Mucosa of rectum (tissue), 2 donors: ENCODE measurements around the gene CSF3R.
"Not testable (repeated sequence)": the region's sequence is repeated elsewhere in the genome, so short reads cannot be mapped to it uniquely, and the experiment has no call there.

ENCODE experiments used
- H3K27ac ChIP-seq, 2 donors: one replicate each; pipeline ENCODE4 v1.7.0; 2013; ENCODE audit warnings: inconsistent platforms in 2 of 2, low read depth in 2 of 2, low read length in 2 of 2
- H3K27me3 ChIP-seq, 2 donors: one replicate each; pipeline ENCODE4 v1.7.0; 2013; ENCODE audit warnings: low read length in 2 of 2; ENCODE audit not compliant: control insufficient read depth in 2 of 2, insufficient read depth in 2 of 2
- H3K36me3 ChIP-seq, 2 donors: one replicate each; pipeline ENCODE4 v1.7.0; 2013; ENCODE audit warnings: low read length in 2 of 2; ENCODE audit not compliant: control insufficient read depth in 2 of 2, insufficient read depth in 2 of 2
- H3K4me1 ChIP-seq, 2 donors: one replicate each; pipeline ENCODE4 v1.7.0; 2013; ENCODE audit warnings: low read length in 2 of 2, mild to moderate bottlenecking in 1 of 2; ENCODE audit not compliant: control insufficient read depth in 2 of 2, insufficient read depth in 2 of 2
- H3K4me3 ChIP-seq, 2 donors: one replicate each; pipeline ENCODE4 v1.7.0; 2013; ENCODE audit warnings: low read length in 2 of 2
- H3K9ac ChIP-seq, 2 donors: one replicate each; pipeline ENCODE4 v1.7.0; 2013; ENCODE audit warnings: low read length in 2 of 2, low read depth in 1 of 2, mild to moderate bottlenecking in 1 of 2
- H3K9me3 ChIP-seq, 2 donors: one replicate each; pipeline ENCODE4 v1.7.0; 2013; ENCODE audit warnings: low read length in 2 of 2; ENCODE audit not compliant: control insufficient read depth in 2 of 2
- donor health status: healthy.
- donor health status: Normal muscosa, but diverticular disease.

Gene CSF3R

GRCh38 chr1:36512842-36513241 lies 30.1 kb upstream of the CSF3R start:
- Histone ChIP-seq H3K4me1 (no peaks in the 10 kb centered on the region), H3K36me3 (no peaks in the 10 kb centered on the region), H3K27me3 (no peaks in the 10 kb centered on the region), H3K27ac (no peak overlapping the region), H3K4me3 (no peak overlapping the region), H3K9ac (no peak overlapping the region), H3K9me3 (no peaks in the 10 kb centered on the region)

- Histone ChIP-seq H3K4me3 (no peak overlapping the region), H3K36me3 (no peaks in the 10 kb centered on the region), H3K27ac (no peak overlapping the region), H3K9ac (no peak overlapping the region), H3K27me3 (peaks cover 0 to 5% of the 10 kb centered on the region in 2 donors), H3K9me3 (no peaks in the 10 kb centered on the region), H3K4me1 (no peaks in the 10 kb centered on the region)
These were observed 29.4 kb upstream of the CSF3R start for GRCh38 chr1:36511804-36512798.

GRCh38 chr1:36511220-36511619 lies 28.5 kb upstream of the CSF3R start:
- not testable (repeated sequence) for H3K9me3 ChIP-seq, H3K36me3 ChIP-seq, H3K27me3 ChIP-seq, H3K9ac ChIP-seq, H3K4me3 ChIP-seq, H3K27ac ChIP-seq, H3K4me1 ChIP-seq

GRCh38 chr1:36510418-36510817 lies 27.7 kb upstream of the CSF3R start:
- Histone ChIP-seq H3K9ac (no peak overlapping the region), H3K4me3 (no peak overlapping the region), H3K4me1 (no peaks in the 10 kb centered on the region), H3K27me3 (peaks cover 0 to 5% of the 10 kb centered on the region in 2 donors), H3K36me3 (no peaks in the 10 kb centered on the region), H3K9me3 (no peaks in the 10 kb centered on the region), H3K27ac (no peak overlapping the region)

GRCh38 chr1:36508257-36508656 lies 25.5 kb upstream of the CSF3R start:
- H3K9ac ChIP-seq: no peak overlapping the region
- H3K27ac ChIP-seq: no peak overlapping the region
- H3K9me3 ChIP-seq: no peaks in the 10 kb centered on the region
- H3K36me3 ChIP-seq: no peaks in the 10 kb centered on the region
- H3K4me3 ChIP-seq: no peak overlapping the region
- no peaks in the 10 kb centered on the region for H3K4me1 ChIP-seq
- H3K27me3 ChIP-seq: peaks cover 0 to 8% of the 10 kb centered on the region in 2 donors

GRCh38 chr1:36506276-36506920 lies 23.7 kb upstream of the CSF3R start:
- Histone ChIP-seq H3K36me3 (no peaks in the 10 kb centered on the region), H3K9ac (no peak overlapping the region), H3K4me3 (no peak overlapping the region), H3K4me1 (no peaks in the 10 kb centered on the region), H3K9me3 (no peaks in the 10 kb centered on the region), H3K27me3 (peaks cover 0 to 8% of the 10 kb centered on the region in 2 donors), H3K27ac (no peak overlapping the region)

- H3K27ac ChIP-seq: no peak overlapping the region
- H3K36me3 ChIP-seq: no peaks in the 10 kb centered on the region
- peaks cover 0 to 8% of the 10 kb centered on the region in 2 donors for H3K27me3 ChIP-seq
- H3K4me3 ChIP-seq: no peak overlapping the region
- no peaks in the 10 kb centered on the region for H3K9me3 ChIP-seq
- no peak overlapping the region for H3K9ac ChIP-seq
- no peaks in the 10 kb centered on the region for H3K4me1 ChIP-seq
These were observed 21.0 kb upstream of the CSF3R start for GRCh38 chr1:36503733-36504132.

- Histone ChIP-seq H3K9me3 (no peaks in the 10 kb centered on the region), H3K36me3 (no peaks in the 10 kb centered on the region), H3K27me3 (peaks cover 0 to 8% of the 10 kb centered on the region in 2 donors), H3K4me3 (no peak overlapping the region), H3K4me1 (no peaks in the 10 kb centered on the region), H3K9ac (no peak overlapping the region), H3K27ac (no peak overlapping the region)
These were observed 20.4 kb upstream of the CSF3R start for GRCh38 chr1:36503159-36503558.

GRCh38 chr1:36502616-36503015 lies 19.9 kb upstream of the CSF3R start:
- Histone ChIP-seq H3K9me3 (no peaks in the 10 kb centered on the region), H3K27ac (no peak overlapping the region), H3K4me1 (no peaks in the 10 kb centered on the region), H3K9ac (no peak overlapping the region), H3K36me3 (no peaks in the 10 kb centered on the region), H3K27me3 (peaks cover 0 to 8% of the 10 kb centered on the region in 2 donors), H3K4me3 (no peak overlapping the region)

- H3K9ac ChIP-seq, H3K27me3 ChIP-seq, H3K4me3 ChIP-seq, H3K27ac ChIP-seq, H3K36me3 ChIP-seq, H3K4me1 ChIP-seq, H3K9me3 ChIP-seq: not testable (repeated sequence)
These were observed 19.2 kb upstream of the CSF3R start for GRCh38 chr1:36501911-36502310.
